Stimulated activated CD8-positive, alpha-beta memory T cell treated with anti-CD3 and anti-CD28 coated beads, Interleukin-4, amount 100 ng/mL, for 4 hours (primary cell): ENCODE measurements around the gene PLA1A.

Experiments
- DNase-seq, 2 donors: peaks; one replicate each; pipeline ENCODE4 v3.0.0-alpha.2; 2020; ENCODE audit warnings: low read depth in 2 of 2, low spot score in 1 of 2

The PLA1A gene

DNA sequence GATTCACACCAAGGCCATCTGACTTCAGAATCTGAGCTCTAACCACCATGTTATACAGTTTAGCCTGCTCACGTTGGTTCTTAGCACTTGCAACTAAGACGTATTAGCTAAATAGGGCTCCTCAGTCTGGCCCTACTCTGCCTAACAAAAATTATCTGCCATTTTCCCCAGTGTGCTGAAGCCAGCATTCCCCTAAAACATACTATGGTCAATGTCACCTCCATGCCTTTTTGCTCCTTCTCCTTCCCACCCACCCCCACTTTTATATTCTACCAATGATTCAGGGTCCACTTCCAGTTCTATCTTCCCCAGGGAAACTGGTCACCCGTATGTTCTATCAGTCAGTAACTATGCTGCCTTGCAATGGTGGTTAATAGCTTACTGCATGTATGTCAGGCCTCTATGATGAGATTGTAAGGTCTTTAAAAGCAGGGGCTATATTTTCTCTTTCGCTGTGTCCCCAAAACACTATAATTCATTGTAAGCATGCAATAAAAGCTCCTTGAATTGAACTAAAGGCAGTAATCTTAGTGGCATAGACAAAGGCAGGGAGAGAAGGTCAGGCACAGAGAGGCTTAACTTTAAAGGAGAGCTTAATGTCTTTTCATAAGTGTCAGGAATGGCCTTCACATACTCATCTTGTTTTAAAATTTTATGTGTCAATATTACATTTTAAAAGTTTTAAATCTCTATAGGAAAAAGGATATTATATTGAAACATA, 39.4 kb downstream of the PLA1A start:
- DNase-seq: no peak

- no peak for DNase-seq
Measured at GRCh38 chr3:119637679-119638477, 40.2 kb downstream of the PLA1A start.

- no peak for DNase-seq
Measured at GRCh38 chr3:119639494-119640350, 42.0 kb downstream of the PLA1A start.

DNA sequence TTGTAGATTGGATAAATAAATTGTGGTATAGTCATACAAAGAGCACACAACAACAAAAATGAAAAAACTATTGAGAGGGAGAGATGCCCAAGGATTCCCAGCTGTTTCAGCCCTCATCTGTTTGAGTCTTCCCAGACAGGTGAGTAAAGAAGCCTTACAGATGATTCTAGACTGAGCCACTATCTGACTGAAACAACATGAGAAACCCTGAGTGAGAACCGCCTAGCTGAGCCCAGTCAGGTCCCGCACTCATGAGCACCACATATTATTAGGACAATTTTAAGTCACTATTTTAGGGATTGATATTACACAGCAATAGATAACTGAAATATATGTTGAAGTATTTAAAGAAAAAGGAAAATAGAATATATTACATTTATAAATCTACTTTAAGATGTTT, 43.7 kb downstream of the PLA1A start:
- DNase-seq: no peak

DNA sequence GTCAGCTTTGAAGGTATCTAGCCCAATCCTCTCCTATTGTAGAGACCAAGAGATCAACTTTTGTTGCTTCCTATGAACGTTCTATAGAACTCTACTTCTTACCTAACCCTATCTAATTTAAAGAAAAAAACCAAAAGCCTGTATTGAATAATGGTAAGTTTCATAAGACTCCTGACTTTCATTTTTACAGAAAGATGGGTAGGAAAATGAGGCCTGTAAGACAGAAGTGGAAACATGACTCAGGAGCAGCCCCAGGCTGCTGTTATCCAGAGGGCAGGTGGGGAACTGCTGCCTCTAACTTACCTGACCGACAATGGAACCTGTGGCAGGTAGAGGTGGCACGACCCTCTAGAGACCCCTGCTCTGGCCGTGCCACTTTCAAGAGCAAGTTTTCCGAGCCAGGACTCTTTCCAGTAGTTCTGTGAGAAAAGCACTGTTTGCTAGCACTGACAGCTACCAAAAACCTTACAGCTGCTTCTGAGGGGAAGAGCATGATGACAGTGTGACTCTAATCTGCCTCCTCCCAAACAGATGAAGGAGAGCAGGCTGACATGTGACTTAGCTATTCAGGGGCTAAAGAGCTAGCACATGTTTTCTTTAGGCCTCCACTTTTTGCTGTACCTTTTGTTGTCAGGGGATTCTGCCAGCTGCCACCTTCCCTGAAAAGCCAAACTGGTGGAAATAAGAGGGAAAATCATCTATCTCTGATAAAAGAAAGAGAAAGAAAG, 45.2 kb downstream of the PLA1A start:
- DNase-seq: no peak

GRCh38 chr3:119643528-119643927, 45.8 kb downstream of the PLA1A start:
- no peak for DNase-seq

DNA sequence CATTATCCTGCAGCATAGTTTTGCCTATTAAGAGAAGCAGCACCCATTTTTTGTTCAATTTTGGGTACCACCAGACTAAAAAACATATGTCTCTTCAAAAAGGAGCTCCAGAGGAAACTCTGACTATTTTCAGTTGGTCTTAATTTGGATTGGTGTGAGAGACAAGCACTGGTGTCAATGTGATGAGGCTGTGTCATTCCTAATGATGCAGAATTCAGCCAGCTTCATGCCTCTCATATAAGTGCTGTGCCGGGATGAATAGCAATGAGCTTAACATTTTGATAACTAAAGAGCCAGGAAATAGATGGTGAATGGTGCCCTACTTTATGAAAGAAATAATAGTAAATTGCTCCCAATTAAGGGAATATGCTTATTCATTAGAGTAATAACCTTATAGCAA, 46.8 kb downstream of the PLA1A start:
- no peak for DNase-seq

DNA sequence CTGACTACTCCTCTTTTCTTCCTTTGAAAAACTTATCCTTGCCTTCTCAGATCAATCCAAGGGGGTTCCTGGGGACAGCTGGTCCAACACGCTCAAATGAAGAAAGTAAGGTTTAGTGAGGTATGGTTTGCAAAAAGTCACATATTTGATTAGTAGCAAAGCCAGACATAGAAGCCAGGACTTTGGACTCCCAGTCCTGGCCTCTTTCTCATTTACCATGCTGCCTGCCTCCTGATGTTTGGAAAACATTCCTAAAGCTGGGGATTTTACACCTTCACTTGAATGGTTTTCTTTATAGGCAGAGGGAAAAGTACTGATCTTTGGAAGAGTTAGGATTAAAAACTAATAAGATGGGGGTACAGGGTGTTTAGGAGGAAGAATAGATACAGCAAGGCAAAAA, 48.1 kb downstream of the PLA1A start:
- DNase-seq: no peak

GRCh38 chr3:119647171-119647570, 49.5 kb downstream of the PLA1A start:
- DNase-seq: no peak

DNA sequence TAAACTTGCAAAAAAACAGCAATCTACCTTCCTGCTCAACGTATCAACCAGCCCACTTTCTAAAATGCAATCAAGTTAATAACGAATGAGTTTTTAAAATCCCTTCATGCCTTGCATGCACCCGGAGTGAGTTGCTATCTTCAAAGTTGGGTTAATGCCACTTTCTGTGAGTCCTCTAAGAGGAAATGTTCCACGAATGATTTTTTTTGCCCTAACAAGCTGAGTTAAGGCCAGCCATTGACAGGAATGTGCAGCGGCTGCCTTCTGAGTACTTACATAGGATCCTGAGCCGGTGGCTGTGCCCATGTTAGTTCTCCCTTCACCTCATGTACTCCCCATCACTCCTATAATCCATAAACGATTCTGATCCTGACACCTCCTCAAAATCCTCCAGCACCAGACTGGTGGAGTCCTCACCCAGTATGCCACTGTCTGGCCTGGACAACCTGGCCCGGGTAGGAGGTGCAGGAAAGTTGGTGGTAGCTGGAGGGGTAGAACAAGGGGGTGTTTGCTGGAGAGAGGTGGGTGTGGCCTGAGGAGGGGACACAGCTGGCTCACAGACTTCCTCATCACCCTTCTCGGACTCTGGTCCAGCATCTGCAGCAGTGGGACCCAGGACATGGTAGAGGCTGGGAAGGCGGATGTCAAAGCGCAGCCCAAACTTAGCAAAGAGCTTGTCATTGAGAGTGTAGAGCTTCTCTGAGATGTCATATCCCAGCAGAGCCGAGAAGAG, 50.3 kb downstream of the PLA1A start:
- no peak for DNase-seq

- no peak for DNase-seq
Measured at GRCh38 chr3:119649761-119650160, 52.1 kb downstream of the PLA1A start.

DNA sequence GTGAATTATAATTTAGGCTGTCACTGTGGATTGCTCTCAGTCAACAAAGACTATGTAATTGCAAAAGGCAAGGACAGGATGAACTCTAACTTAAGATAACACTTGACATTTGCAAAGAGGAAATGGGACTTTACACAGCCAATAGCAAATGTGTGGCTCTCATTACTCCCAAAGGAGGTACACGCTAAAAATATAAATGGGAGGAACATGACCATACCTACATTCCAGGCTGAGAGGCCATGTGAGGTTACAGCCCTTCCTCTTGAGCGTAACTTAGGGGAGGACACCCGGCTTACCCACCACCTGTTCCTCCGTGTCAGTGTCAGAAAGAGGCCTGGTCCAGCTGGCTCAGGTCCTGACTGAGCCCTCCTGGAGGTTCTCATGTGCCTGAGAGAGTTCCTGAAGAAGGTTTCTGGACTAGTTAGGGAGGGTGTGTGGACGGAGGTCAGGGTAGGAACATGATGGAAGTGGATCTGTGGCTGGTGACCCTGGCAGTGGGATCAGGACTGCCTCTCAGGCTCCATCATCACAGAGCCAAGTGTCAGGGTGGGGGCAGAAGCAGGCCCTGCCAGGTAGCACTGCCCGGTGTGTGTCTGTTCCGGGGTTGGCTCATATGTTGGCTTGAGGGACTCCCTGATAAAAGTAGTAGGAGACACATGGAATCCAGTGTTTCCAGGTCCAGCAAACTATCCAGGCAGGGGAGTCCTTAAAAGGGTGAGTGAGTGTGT, 54.8 kb downstream of the PLA1A start:
- DNase-seq: no peak

DNA sequence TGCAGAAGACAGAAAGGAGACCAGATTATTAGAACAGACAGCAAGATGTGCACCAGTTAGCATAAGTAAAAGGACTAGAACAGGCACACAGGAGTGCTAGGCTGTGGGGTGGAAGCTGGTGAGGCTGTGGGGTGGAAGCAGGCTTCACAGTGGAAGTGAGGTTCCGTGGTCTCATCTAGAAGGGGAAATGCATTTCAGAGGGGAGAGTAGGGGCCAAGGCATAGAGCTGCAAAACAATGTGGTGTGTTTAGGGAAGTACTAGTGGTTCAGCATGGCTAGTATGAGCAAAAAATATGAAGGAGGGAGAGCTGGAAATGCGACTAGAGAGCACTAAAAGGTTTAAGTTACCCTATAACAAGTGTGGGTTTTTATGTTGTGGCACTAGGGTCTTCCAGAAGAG, 56.2 kb downstream of the PLA1A start:
- no peak for DNase-seq

DNA sequence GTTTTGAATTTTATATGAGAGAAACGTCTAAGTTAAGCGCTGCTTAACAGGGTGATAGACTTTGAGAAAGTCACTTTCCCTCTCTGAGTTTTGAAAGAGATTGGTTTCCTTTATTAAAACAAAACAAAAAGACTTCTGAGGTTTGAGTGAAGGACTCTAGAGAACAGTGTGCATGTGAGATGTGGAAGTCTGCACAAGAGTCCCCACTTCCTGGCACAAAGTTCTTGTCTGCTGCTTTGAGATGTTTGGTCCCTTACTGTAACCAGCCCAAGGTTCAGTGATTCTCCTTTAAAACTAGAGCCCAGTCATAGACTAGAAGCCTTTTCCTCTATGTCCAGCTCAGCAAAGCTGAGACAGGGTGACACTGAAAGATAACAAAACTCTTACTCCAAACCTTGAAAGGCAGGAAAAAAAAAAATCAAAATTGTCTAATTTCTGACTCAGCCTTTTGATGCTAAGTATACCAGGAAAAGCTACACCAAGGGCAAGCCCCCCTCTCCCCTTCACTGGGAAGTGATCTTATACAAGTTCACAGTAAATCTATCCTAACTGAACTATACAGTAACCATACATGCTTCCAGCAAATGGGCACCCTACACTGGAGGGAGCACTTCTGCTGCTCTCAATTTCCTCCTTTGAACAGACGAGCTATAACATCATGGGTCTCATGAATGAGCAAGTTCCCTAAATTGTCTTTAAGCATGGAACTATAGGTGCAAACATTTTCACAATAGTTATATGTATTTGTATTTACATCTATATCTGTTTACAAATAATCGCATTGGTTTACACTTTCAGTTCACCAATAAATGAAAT, 60.4 kb downstream of the PLA1A start:
- no peak for DNase-seq

GRCh38 chr3:119658994-119659393, 61.3 kb downstream of the PLA1A start:
- DNase-seq: no peak

DNA sequence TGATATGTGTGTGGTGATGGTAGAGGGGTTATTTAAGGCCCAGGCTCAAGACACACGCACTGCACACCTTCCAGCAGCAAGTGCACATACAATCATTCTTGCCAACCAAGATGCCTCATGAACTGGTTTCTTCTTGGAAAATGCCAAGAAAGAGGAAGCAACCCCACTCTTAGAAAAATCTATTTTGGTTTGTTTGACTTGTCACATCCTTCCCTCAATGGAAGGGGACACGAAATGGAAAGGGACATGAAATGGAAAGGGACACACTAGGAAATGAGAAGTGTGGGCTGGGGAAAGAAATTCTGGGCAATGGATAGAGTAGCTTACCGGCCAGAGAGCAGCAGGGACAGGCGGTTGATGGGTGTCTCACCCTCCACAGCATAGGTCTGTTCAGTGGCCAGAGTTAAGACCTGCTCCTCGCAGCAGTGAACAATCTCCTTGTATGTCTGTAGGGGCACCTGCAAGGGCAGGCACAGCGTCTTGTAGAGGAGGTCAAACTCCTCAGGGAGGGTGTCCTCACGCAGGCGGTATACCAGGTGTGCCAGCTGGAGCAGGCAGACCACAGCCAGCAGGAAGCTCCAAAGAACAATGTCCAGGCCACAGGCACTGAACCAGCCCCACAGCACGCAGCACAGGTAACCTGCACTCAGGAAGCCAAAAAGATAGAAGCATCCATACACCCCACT, 62.1 kb downstream of the PLA1A start:
- DNase-seq: no peak

DNA sequence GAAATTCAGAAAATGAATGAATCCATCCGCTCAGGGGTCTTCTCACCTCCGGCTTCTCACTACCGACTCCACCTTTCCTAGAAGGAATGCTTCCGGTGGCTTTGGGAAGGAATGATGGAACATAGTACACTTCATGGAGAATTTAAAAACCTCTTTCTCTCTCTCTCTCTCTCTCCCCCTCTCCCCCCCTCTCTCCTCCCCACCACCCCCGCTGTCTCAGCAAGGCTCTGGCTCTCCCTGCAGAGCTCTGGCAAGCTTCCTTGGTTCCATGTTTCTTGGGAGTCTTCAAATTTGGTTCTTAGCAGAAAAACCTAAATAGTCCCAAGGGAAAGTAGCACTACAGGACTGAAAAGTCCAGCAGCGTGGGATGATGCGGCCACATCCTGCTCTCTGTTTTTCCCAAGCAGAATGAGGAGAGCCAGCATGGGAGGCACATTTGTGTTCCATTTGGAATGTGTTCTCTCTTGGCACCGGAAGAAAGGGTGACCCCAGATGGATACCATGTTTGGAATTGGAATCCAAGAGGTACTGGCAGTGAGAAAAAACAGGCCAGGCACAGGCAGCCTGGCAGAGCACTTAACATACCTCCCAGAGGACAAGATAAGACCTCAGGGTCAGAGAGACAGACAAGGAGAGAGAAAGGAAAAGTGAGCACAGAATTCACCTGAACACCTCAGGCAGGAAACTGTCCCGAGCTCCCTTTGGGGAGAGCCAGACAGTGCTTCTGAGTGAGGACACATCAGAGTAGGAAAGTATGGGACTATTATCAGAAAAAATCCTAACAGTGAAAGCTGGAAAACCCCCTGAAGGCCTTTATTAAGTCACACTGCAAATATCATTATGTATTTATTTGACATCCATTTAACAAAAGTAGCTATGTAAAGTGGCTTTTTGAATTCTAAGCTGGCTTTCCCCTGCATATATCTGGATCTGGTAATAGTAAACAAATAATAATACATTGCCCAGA, 63.1 kb downstream of the PLA1A start, which contains the start of gene POPDC2:
TSS of gene POPDC2 (minus strand) at position 116 of the 967 bp plus-strand sequence. CDS start 166 bp downstream, outside the sequence.
- no peak for DNase-seq
